HG02759 (cell line): Measurements from ENCODE around the gene C3orf20.

ENCODE experiments used
- ATAC-seq: cut with Tn5 transposase; IDR thresholded peaks from one replicate; pipeline ENCODE4 v1.9.1; 2021; ENCODE audit warnings: mild to moderate bottlenecking, moderate library complexity; ENCODE audit not compliant: unreplicated experiment

C3orf20 gene

DNA sequence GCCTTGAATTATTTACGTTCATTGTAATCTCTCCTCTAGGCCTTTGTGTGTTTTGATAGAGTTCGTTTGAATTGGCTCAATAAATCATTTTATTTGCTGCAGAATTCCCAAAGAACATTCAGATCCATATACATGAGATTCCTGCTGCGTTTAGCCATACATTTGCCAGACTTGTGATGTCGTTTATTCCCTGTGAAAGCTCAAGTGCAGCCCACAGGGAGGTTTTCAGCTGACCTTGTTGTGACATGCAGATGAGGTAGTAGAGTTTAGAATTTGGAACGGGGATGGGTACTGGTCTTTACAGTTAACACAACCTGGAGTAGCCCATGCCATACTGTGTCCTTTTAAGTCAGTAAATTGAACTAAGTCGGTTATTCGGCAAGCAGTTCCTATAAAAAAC lies at the start of gene C3orf20:
Gene C3orf20 (plus strand): TSS at position 301 of the 400 bp plus-strand sequence. CDS start 7,573 bp downstream, outside the sequence.
- ATAC-seq = no peak

DNA sequence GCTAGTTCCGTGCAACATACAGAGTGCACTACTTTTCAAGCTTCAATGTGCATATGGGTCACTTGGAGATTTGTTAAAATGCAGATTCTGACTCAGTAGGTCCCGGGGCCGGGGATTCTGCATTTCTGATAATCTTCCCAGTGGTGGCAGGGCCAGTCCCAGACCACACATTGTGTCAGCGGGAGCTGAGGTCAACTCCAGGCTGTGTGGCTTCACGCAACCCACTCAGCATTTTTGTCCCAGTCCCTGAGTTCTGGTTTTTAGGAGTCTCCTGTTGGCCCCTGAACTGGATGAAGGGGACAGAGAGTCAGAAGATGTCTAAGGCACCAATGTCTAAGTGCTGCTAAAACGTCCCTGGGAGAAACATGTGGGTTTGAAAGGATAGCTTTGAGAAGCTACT lies 49.5 kb upstream of the C3orf20 start:
- no peak for ATAC-seq

DNA sequence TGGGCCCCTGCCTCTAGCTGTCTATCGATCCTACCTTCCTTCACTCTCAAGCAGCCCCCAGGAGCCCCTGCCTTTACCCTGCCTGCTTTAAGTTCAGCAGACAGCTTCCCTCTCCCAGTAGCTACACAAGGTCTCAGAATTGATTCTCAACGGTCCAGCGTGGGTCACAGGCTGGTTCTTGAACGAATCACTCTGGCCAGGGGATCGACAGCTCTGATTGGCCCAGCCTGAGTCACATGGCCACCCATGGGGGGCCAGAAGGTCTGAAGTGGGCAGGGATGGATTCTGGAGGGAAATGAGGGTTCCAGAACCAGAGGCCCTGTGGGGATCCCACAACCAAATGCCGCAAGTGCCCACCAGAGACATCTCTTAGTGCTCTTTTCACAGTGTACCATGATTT lies 47.1 kb upstream of the C3orf20 start:
- ATAC-seq = no peak

DNA sequence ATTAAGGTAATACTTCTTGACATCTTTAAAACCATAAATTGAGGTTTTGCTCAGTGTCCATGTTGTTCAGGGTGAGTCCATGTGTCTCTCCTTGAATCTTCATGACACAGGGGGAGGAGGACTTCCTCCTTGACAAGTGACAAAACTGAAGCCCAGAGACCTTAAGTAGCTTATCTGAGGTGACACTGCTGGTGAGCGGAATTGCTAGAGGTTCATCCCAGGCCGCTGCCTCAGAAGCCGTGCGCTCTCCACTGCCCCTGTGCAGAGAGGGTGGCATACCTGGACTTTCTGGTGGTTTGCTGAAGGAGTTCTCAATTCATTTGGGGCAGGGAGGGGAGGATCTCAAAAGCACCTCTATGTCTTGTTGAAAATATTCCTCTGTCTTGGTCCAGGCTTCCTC lies 46.5 kb upstream of the C3orf20 start:
- ATAC-seq = no peak

GRCh38 chr3:14630404-14631100 lies 44.4 kb upstream of the C3orf20 start:
- ATAC-seq = no peak

DNA sequence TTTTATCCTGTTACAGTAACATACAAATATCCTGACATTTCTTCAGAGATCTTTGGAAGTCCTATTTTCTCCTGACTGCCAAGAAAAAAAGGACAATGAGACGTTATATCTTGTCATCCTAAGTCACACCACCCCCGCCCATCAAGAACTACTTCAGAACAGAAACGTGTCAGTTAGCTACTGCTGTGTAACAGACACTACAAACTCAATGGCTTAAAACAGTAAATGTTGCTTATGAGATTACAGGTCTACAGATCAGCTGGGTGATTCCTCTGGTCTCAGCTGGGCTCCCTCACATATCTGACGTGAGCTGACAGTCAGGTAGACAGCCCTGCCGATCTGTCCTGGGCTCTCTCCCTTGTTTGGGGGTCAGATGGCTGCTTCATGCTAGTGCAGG lies 43.8 kb upstream of the C3orf20 start:
- no peak for ATAC-seq

DNA sequence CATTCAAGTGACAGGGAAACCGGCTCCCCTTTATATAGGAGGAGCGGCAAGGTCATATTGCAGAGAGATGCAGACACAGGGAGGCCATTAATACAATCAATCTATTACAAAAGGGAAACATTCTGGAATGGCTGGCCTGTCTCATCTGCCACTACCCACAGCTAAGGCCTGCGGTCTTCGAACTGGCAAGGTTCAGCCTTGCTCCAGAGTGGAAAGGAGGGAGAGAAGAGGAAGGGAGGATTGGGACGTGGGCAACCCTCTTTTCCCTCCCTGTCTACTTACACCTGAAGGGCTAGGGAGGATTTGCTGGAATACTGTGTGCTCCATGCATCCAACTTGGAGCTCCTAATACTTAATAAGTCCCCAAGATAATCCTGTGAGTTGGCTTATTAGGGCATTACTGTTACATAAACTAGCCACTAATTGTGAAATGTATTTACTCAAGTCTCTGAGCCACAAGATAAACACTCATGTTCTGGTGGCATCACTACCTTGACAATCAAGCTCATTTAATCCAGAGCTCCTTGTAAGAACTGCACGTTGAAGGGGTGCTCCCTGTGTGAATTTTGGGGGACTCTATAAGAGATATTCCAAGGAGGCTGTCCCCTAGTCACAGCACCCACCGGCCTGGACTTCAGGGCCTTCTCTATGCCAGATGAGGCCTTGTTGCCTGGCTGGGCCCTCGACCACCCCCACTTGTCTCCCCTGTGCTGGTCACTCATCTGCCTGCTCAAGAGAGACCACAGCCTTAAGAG lies 43.1 kb upstream of the C3orf20 start:
- ATAC-seq = no peak

DNA sequence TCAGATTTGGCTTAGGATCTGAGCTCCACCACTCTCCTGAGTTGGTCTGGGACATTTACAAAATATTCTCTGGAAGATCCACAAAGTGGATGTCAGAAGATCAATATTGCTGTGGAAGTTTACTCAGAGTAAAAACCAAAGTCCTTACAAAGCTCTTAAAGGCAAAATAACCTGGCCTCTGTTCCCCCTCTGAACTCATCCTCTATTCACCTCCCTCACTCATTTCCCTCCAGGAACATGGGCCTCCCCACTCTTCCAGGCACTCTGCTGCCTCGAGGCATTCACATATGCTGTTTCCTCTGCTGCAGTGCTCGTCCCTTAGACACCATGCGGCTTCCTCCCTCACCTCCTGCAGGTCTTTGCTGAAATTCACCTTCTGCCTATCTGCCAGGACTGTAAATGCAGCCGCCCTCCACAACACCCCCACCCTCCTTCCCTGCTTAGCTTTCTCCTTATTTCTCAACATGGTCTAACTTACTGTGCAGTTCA lies 42.5 kb upstream of the C3orf20 start:
- ATAC-seq = no peak

DNA sequence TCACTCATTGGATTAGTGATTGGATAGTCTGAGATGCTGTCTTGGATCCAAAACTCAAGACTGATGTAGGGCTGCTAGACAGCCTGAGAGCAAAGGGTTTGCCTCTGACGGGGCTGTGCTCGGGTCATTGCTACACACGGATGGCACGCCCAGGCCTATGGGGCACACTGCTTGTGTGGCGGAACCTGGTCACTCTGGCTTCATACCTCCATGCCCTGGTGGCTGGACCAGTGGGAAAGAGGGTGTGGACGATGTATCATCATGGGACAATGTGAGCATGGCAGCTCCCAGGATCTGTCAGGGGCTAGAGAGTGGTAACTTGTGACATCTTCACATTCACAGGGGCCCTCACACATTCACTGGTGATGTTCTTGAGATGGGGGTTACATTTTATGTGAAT lies 41.5 kb upstream of the C3orf20 start:
- ATAC-seq = no peak

- ATAC-seq = no peak
Measured at GRCh38 chr3:14633819-14634424, 41.0 kb upstream of the C3orf20 start.

DNA sequence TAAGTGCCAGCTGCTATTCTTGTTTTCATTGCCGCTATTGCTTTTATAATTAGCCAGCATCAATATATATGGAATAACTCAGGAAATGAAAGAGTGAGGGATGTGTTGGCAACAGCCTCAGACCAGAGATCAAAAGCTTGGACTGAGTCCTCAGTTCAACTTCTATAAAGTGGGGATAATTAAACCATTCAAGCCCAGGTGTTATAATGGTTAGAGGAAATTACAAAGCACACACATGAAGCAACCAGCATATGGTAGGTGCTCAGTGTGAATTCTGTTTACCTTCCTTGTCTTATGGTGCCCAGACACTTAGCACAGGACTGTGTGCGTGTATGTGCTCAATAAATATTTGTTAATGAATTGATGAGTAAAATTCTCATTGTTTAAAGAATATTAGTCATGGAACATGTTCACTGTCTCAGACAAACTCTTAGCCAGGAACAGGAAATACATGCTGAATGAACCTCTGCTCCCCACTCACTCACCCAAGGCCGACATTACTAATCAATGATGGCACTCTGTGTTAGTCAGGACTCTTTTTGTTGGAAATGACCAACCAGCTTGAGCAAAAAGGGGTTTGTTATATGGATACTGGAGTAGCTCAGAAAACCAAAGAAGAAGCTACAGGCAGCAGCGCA lies 40.1 kb upstream of the C3orf20 start:
- ATAC-seq = no peak

GRCh38 chr3:14636496-14637087 lies 38.3 kb upstream of the C3orf20 start:
- ATAC-seq = no peak

- ATAC-seq = no peak
Measured at GRCh38 chr3:14640157-14640562, 34.8 kb upstream of the C3orf20 start.

GRCh38 chr3:14640734-14641133 lies 34.2 kb upstream of the C3orf20 start:
- no peak for ATAC-seq

DNA sequence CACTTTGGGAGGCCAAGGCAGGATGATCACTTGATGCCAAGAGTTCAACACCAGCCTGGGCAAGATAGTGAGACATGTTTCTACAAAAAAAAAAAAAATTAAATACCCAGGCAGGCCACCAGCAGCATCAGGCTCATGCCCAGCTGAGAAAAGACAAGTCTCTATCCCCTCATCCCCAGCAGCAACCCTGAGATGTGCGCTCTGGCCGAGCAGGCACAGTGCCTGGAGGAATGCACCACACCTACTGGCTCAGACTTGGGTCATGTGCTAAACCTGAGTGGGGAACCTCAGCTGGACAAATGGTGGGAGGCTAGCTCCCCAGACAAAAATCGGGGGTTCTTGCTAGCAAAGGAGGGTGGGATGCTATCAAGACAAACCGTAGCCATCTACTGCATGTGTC lies 33.6 kb upstream of the C3orf20 start:
- ATAC-seq = no peak

- ATAC-seq = no peak
Measured at GRCh38 chr3:14645453-14645852, 29.5 kb upstream of the C3orf20 start.

DNA sequence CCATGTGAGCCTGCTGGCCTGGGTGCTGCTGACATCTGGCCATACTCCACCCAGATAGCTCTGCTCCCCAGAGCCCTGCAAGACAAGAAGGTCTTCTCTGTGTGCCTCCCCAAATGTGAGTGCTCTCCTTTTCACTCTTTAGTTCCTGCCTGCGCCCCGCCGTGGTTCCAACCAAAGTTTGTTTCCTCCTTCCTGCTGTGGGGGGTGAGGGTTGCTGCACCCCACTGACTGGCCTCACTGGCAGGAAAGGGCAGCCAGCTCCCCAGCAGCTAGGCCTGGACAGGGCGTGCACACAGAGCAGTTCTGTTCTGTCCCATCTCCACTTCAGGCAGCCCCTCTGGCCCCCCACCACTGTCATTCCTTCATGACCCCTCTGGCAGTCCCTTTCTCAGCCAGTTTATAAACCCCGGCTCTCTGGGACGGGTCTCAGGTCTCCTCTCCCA lies 28.8 kb upstream of the C3orf20 start:
- no peak for ATAC-seq

DNA sequence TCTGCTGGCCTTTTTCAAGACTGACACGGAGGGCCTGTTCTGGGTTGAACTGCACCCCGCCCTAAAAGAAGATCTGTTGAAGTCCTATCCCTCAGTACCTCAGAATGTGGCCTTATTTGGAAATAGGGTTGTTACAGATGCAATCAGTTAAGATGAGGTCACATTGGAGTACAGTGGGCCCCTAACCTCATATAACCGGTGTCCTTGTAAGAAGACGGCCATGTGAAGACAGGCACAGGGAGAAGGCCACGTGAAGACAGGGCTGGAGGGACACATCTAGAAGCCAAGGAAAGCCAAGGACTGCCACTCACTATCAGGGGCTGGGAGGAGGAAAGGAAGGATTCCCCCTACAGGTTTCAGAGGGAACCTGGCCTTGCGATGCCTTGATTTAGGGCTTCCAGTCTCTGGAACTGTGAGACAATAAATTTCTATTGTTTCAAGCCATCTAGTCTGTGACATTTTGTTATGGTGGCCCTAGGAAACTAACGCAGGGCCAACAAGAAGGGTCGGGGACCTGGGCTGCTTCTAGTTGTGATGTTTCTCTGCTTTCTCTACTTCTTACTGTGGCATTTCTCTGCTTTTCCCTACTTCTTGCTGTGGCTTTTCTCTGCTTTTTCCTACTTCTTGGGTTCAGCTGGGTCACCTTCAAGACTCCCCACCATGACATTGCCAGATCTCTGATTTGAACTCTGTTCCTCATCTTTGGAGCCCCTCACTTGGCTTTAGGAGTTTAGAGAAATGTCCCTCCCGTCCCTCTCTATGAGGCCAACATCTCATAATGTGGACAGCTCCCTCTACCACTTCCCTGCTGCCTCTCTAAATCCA lies 28.1 kb upstream of the C3orf20 start:
- ATAC-seq = no peak

DNA sequence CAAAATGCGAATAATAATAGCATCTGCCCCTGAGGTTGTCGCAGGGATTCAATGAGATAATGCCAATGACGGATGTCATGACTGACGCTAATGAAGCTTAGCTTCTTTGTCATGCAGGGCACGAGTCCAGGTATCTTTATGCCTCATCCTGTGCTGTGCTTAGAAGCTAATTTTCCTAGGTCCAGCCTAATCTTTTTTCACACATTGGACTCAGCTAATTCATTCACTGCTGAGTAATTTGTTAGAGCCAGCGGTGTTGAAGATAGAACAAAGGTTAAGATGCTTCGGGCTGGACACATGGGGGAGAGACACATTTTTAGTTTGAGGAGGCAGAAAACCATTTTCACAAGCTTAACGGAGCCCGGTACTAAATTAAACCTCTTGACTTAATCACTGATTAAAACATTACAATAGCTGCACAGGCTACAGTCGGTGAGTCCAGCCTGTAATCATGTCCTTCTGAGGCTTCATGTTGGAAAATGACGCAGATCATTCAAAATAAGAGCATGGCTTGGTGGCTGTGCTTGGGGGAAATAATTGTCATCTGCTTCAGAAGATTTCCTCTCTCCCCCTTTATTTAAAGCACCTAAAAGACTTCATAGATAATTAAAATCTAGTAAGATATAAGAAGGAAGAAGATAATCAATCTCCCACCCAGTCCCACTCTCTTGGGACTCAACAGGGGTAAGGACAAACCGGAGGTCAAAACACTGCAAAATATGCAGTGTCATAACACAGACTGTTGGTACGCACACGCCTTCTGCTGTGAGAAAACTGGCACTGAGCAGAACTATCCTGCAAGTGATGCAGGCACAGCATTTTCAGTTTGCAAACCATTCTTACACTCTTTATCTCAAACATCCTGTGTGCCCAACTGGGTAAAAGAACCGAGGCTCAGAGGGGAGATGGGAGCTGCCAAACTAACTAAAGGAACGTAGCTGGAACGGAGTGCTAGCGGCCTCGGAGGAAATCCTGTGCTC lies 26.7 kb upstream of the C3orf20 start:
- ATAC-seq = no peak
